ENCODE results near the gene LINC01488. TPM values are rescaled to one million over a fixed set of nuclear protein-coding genes. Genes with fewer than 3 reads are reported as not detected.

Gene LINC01488
- total and polyA plus RNA-seq, 10 of the 15 experiments (the other 5 are each of a cell fraction or from before 2014, with no cell fraction given) = not detected

DNA sequence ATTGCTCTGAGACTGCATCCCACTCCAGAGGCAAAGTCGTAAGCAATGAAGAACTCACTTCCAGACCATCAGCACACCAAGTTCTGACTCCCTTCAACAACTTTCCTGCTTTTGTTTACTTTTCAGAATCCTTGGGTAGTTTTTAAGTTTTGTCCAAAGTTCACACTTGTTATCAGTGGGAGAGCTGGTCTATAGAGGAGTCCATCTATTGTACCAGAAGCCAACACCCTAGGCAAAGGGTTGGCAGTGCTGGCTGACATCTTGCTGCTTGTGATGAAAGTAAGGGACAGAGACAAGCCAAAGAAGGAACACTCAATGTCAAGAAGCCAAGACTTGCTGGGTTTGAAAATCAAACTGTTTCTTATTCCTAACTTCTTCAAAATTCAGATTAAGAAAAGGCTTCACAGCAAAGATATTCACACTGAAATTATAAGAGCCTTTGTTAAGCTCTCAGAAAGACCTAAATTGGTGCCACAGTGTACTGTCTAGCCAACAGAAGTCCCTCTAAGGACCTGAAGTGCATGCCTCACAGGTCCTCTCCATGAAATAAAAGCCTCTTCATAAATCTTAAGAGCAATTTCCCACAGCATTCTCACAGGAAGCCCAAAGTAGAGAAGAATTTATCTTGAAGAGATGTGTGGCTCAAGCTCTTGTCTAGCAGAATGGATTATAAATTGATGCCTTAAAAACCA lies 21.5 kb upstream of the LINC01488 start:
- Histone ChIP-seq H4K20me1 (ENCODE audit: control insufficient read depth, insufficient read depth) (no peaks in the 10 kb centered on the region), H3K36me3 (ENCODE audit: control insufficient read depth in 2 of 2, insufficient read depth in 2 of 2, low read length in 1 of 2) (no peaks in the 10 kb centered on the region), H3K79me2 (ENCODE audit: control insufficient read depth, insufficient read depth, low read length) (no peaks in the 10 kb centered on the region), H3K9me3 (replicated peaks; ENCODE audit: control insufficient read depth, insufficient read depth, low read length) (peaks cover 2% of the 10 kb centered on the region; the same call in 1 of the 3 replicates), H3K27ac (ENCODE audit: control insufficient read depth, insufficient read depth) (no peak overlapping the region), H3K4me3 (no peak overlapping the region), H2AFZ (ENCODE audit: control insufficient read depth, low read depth, low read length) (no peak overlapping the region), H3K27me3 (replicated peaks in 1 of 2; ENCODE audit: control insufficient read depth in 2 of 2, insufficient read depth in 2 of 2, low read length in 1 of 2) (no peaks in the 10 kb centered on the region; a peak in 2 of 4 replicates), H3K9ac (ENCODE audit: control insufficient read depth, insufficient read depth, low read length) (no peak overlapping the region), H3K4me1 (ENCODE audit: control insufficient read depth, insufficient read depth, low read length) (no peaks in the 10 kb centered on the region), H3K4me2 (ENCODE audit: control insufficient read depth, insufficient read depth) (no peak overlapping the region)
- ChIA-PET RAD21 (ENCODE audit: unreplicated experiment) (no interaction called here), CTCF (interaction anchor here (0.6 kb wide), 1 partner anchor 309 kb away, joined by 3 read pairs; no protein-coding TSS in a partner anchor), SMC1A (ENCODE audit: uncharacterized antibody, unreplicated experiment) (no interaction called here), POLR2A (no interaction called here)
- FAIRE-seq (no peak), DNase-seq (ENCODE audit: low read depth, low spot score) (no peak), ATAC-seq (no peak)
- in situ Hi-C loops (cut with MboI) (no loop called here), intact Hi-C loops (cut with micrococcal nuclease; ENCODE audit: unreplicated experiment) (no loop called here)
- 39% methylated on average over 1 of the region's 1 CpG for WGBS (ENCODE audit: insufficient coverage, insufficient replicate concordance, low lambda C conversion rate, missing lambda C conversion rate)
- no peak for TF ChIP-seq ZNF622 (IDR thresholded peaks at IDR 0.05)
- no peak for TF ChIP-seq RELA (IDR thresholded peaks at IDR 0.05; ENCODE audit: borderline replicate concordance, partially characterized antibody)
- no peak for TF ChIP-seq ZNF274 (IDR thresholded peaks at IDR 0.05; ENCODE audit: insufficient read depth, insufficient read length)
- no peak for TF ChIP-seq CREM (IDR thresholded peaks at IDR 0.05; ENCODE audit: low read depth)
- no peak for TF ChIP-seq PML (IDR thresholded peaks at IDR 0.05; ENCODE audit: low read length)
- TF ChIP-seq BCL11A (IDR thresholded peaks at IDR 0.05; ENCODE audit: low read depth, low read length) = no peak
- TF ChIP-seq SRF (IDR thresholded peaks at IDR 0.05; ENCODE audit: low read depth in 2 of 2, low read length in 2 of 2) = no peak
- no peak for TF ChIP-seq SP1 (IDR thresholded peaks at IDR 0.05; ENCODE audit: low read depth, low read length)
- TF ChIP-seq, protein P1, sequence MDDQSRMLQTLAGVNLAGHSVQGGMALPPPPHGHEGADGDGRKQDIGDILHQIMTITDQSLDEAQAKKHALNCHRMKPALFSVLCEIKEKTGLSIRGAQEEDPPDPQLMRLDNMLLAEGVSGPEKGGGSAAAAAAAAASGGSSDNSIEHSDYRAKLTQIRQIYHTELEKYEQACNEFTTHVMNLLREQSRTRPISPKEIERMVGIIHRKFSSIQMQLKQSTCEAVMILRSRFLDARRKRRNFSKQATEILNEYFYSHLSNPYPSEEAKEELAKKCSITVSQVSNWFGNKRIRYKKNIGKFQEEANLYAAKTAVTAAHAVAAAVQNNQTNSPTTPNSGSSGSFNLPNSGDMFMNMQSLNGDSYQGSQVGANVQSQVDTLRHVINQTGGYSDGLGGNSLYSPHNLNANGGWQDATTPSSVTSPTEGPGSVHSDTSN (IDR thresholded peaks at IDR 0.05; ENCODE audit: insufficient replicate concordance, low read depth, low read length) = no peak
- BruUV-seq (replicated peaks) = no TSS peak
